H1 (cell line): ENCODE data around the gene RNF20.

Experiments
- CBX8 ChIP-seq: fragments of 300-800, 300-1000 bp; sonication (generic); IDR thresholded peaks from 2 replicates; pipeline ENCODE4 v1.7.1; 2016; ENCODE audit warnings: low read depth, low read length, borderline replicate concordance
- CEBPB ChIP-seq: IDR thresholded peaks from 2 replicates; pipeline ENCODE4 v1.6.1; 2012; ENCODE audit warnings: low read depth, low read length
- CHD7 ChIP-seq: fragments of 300-600 bp; sonication (generic); IDR thresholded peaks from 2 replicates; pipeline ENCODE4 v1.7.1; 2012; ENCODE audit warnings: low read length, moderate library complexity, mild to moderate bottlenecking, inconsistent platforms; ENCODE audit not compliant: insufficient replicate concordance
- JUN ChIP-seq: IDR thresholded peaks from 2 replicates; pipeline ENCODE4 v1.6.1; 2011; ENCODE audit warnings: low read depth, mild to moderate bottlenecking, improper control_type of control experiment, low read length
- KDM1A ChIP-seq: fragments of 200-600, 300-600 bp; sonication (generic); IDR thresholded peaks from 2 replicates; pipeline ENCODE4 v1.7.1; 2016; ENCODE audit warnings: mild to moderate bottlenecking, low read length, borderline replicate concordance
- RAD21 ChIP-seq, 2 experiments: IDR thresholded peaks in 1 of 2; conservative IDR thresholded peaks in 1 of 2; 2 replicates each; pipeline ENCODE4 v1.6.1; 2011; ENCODE audit warnings: low read depth in 2 of 2, low read length in 2 of 2, improper control_type of control experiment in 1 of 2, inconsistent platforms in 1 of 2, mild to moderate bottlenecking in 1 of 2, moderate library complexity in 1 of 2
- RFX5 ChIP-seq: IDR thresholded peaks from 2 replicates; pipeline ENCODE4 v1.6.1; 2011; ENCODE audit warnings: low read depth, low read length, improper control_type of control experiment, borderline replicate concordance
- SIN3A ChIP-seq, 2 experiments: IDR thresholded peaks in 1 of 2; conservative IDR thresholded peaks in 1 of 2; 2 replicates each; pipeline ENCODE4 v1.6.1; 2011 to 2012; ENCODE audit warnings: low read length in 2 of 2, improper control_type of control experiment in 1 of 2, low read depth in 1 of 2, mild to moderate bottlenecking in 1 of 2
- SP1 ChIP-seq: IDR thresholded peaks from 2 replicates; pipeline ENCODE4 v1.6.1; 2011; ENCODE audit warnings: low read depth, low read length
- SP2 ChIP-seq: IDR thresholded peaks from 2 replicates; pipeline ENCODE4 v1.6.1; 2012; ENCODE audit warnings: mild to moderate bottlenecking, low read length, inconsistent platforms
- TAF1 ChIP-seq: IDR thresholded peaks from 2 replicates; pipeline ENCODE4 v1.6.1; 2011; ENCODE audit warnings: mild to moderate bottlenecking, low read depth, low read length
- ZNF274 ChIP-seq: IDR thresholded peaks from 2 replicates; pipeline ENCODE4 v1.7.0; 2012; ENCODE audit warnings: low read length, borderline replicate concordance; ENCODE audit errors: extremely low read depth
- TF ChIP-seq, protein P1 (sequence below), 3 experiments: IDR thresholded peaks; 1 replicate in 2 of 3; 2 replicates in 1 of 3; pipeline versions ENCODE4 v1.5.1 to v1.6.1; 2011; ENCODE audit warnings: low read length in 3 of 3, mild to moderate bottlenecking in 3 of 3, inconsistent platforms in 2 of 3, low read depth in 1 of 3, moderate library complexity in 1 of 3; ENCODE audit not compliant: insufficient read depth in 1 of 3; ENCODE audit errors: control extremely low read depth in 1 of 3
- TF ChIP-seq, protein P2 (sequence below): IDR thresholded peaks from 2 replicates; pipeline ENCODE4 v1.6.1; 2011; ENCODE audit warnings: low read length, improper control_type of control experiment

- TF ChIP-seq CBX8 (no peak), SIN3A (conservative IDR thresholded peaks at IDR 0.05 in 1 of 2, IDR thresholded peaks at IDR 0.05 in 1 of 2; ENCODE audit: low read depth in 1 of 2, low read length in 2 of 2) (no peak), TAF1 (no peak), KDM1A (no peak), CEBPB (no peak), SP2 (no peak), SP1 (no peak), JUN (no peak), ZNF274 (no peak), CHD7 (no peak), RFX5 (no peak), RAD21 (IDR thresholded peaks at IDR 0.05 in 1 of 2, conservative IDR thresholded peaks at IDR 0.05 in 1 of 2; ENCODE audit: low read depth in 2 of 2, low read length in 2 of 2) (no peak)
- TF ChIP-seq, protein P1, sequence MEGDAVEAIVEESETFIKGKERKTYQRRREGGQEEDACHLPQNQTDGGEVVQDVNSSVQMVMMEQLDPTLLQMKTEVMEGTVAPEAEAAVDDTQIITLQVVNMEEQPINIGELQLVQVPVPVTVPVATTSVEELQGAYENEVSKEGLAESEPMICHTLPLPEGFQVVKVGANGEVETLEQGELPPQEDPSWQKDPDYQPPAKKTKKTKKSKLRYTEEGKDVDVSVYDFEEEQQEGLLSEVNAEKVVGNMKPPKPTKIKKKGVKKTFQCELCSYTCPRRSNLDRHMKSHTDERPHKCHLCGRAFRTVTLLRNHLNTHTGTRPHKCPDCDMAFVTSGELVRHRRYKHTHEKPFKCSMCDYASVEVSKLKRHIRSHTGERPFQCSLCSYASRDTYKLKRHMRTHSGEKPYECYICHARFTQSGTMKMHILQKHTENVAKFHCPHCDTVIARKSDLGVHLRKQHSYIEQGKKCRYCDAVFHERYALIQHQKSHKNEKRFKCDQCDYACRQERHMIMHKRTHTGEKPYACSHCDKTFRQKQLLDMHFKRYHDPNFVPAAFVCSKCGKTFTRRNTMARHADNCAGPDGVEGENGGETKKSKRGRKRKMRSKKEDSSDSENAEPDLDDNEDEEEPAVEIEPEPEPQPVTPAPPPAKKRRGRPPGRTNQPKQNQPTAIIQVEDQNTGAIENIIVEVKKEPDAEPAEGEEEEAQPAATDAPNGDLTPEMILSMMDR (IDR thresholded peaks at IDR 0.05; ENCODE audit: control extremely low read depth in 1 of 3, insufficient read depth in 1 of 3, low read depth in 1 of 3, low read length in 3 of 3), result no peak
- TF ChIP-seq, protein P2, sequence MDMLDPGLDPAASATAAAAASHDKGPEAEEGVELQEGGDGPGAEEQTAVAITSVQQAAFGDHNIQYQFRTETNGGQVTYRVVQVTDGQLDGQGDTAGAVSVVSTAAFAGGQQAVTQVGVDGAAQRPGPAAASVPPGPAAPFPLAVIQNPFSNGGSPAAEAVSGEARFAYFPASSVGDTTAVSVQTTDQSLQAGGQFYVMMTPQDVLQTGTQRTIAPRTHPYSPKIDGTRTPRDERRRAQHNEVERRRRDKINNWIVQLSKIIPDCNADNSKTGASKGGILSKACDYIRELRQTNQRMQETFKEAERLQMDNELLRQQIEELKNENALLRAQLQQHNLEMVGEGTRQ, result no peak
These were observed 59.1 kb downstream of the RNF20 start for GRCh38 chr9:101592788-101593187.
